Activated naive CD8-positive, alpha-beta T cell (primary cell): Measurements from ENCODE around the gene MAST3.
"Not testable (repeated sequence)": the region's sequence is repeated elsewhere in the genome, so short reads cannot be mapped to it uniquely, and the experiment has no call there.

ENCODE experiments used
- H3K27ac Mint-ChIP-seq: one replicate; pipeline ENCODE4 v1.8.0; 2021; ENCODE audit warnings: mixed read lengths
- H3K27me3 Mint-ChIP-seq: one replicate; pipeline ENCODE4 v1.8.0; 2021; ENCODE audit warnings: mixed read lengths
- H3K36me3 Mint-ChIP-seq: one replicate; pipeline ENCODE4 v1.8.0; 2021; ENCODE audit warnings: mixed read lengths
- H3K4me1 Mint-ChIP-seq: one replicate; pipeline ENCODE4 v1.8.0; 2021; ENCODE audit warnings: low read depth, mixed read lengths
- H3K4me3 Mint-ChIP-seq: one replicate; pipeline ENCODE4 v1.8.0; 2021; ENCODE audit warnings: mild to moderate bottlenecking, mixed read lengths
- H3K9me3 Mint-ChIP-seq: one replicate; pipeline ENCODE4 v1.8.0; 2021; ENCODE audit warnings: low read depth, mixed read lengths

The MAST3 gene

GRCh38 chr19:18070181-18070580, 27.4 kb upstream of the MAST3 start:
- no peaks in the 10 kb centered on the region for H3K9me3 Mint-ChIP-seq
- H3K36me3 Mint-ChIP-seq = no peaks in the 10 kb centered on the region
- no peak overlapping the region for H3K4me3 Mint-ChIP-seq
- H3K27me3 Mint-ChIP-seq = no peaks in the 10 kb centered on the region
- H3K4me1 Mint-ChIP-seq = peaks cover 10% of the 10 kb centered on the region
- H3K27ac Mint-ChIP-seq = no peak overlapping the region

GRCh38 chr19:18072335-18072734, 25.2 kb upstream of the MAST3 start:
- Mint-ChIP-seq H3K4me3 (no peak overlapping the region), H3K4me1 (peaks cover 10% of the 10 kb centered on the region), H3K9me3 (no peaks in the 10 kb centered on the region), H3K27me3 (no peaks in the 10 kb centered on the region), H3K36me3 (no peaks in the 10 kb centered on the region), H3K27ac (no peak overlapping the region)

GRCh38 chr19:18073197-18073596, 24.4 kb upstream of the MAST3 start:
- Mint-ChIP-seq H3K9me3 (no peaks in the 10 kb centered on the region), H3K4me3 (no peak overlapping the region), H3K27ac (peak overlapping the region; percentile 34), H3K36me3 (no peaks in the 10 kb centered on the region), H3K27me3 (no peaks in the 10 kb centered on the region), H3K4me1 (peaks cover 10% of the 10 kb centered on the region)

GRCh38 chr19:18074192-18074591, 23.4 kb upstream of the MAST3 start:
- Mint-ChIP-seq H3K27me3 (no peaks in the 10 kb centered on the region), H3K27ac (no peak overlapping the region), H3K4me3 (no peak overlapping the region), H3K36me3 (no peaks in the 10 kb centered on the region), H3K9me3 (no peaks in the 10 kb centered on the region), H3K4me1 (peaks cover 10% of the 10 kb centered on the region)

- Mint-ChIP-seq H3K4me1 (peaks cover 40% of the 10 kb centered on the region), H3K36me3 (peaks cover 5% of the 10 kb centered on the region), H3K27ac (no peak overlapping the region), H3K9me3 (no peaks in the 10 kb centered on the region), H3K4me3 (peak overlapping the region; percentile 14), H3K27me3 (no peaks in the 10 kb centered on the region)
Measured at GRCh38 chr19:18083929-18084684, 13.5 kb upstream of the MAST3 start.

GRCh38 chr19:18085702-18086457, 11.7 kb upstream of the MAST3 start:
- Mint-ChIP-seq H3K27ac (peak overlapping the region; percentile 96), H3K4me3 (peak overlapping the region; percentile 92), H3K27me3 (no peaks in the 10 kb centered on the region), H3K4me1 (peaks cover 58% of the 10 kb centered on the region), H3K9me3 (no peaks in the 10 kb centered on the region), H3K36me3 (peaks cover 5% of the 10 kb centered on the region)

GRCh38 chr19:18086590-18087138, 10.9 kb upstream of the MAST3 start, which contains the start of gene IL12RB1:
Gene IL12RB1 (minus strand): TSS chr19:18086934. CDS start chr19:18086823, 111 bp downstream.
- peaks cover 7% of the 10 kb centered on the region for H3K36me3 Mint-ChIP-seq
- H3K27ac Mint-ChIP-seq = peak within 1 kb of the TSS; percentile 96
- H3K4me1 Mint-ChIP-seq = peaks cover 65% of the 10 kb centered on the region
- peak within 1 kb of the TSS; percentile 92 for H3K4me3 Mint-ChIP-seq
- H3K27me3 Mint-ChIP-seq = no peaks in the 10 kb centered on the region
- no peaks in the 10 kb centered on the region for H3K9me3 Mint-ChIP-seq

GRCh38 chr19:18089096-18089541, 8.5 kb upstream of the MAST3 start:
- not testable (repeated sequence) for H3K27me3 Mint-ChIP-seq, H3K36me3 Mint-ChIP-seq
- peak overlapping the region; percentile 60 for H3K4me3 Mint-ChIP-seq

GRCh38 chr19:18089726-18090125, 7.9 kb upstream of the MAST3 start:
- Mint-ChIP-seq H3K9me3 (no peaks in the 10 kb centered on the region), H3K27me3 (no peaks in the 10 kb centered on the region), H3K4me3 (peak overlapping the region; percentile 60), H3K4me1 (peaks cover 62% of the 10 kb centered on the region), H3K27ac (peak overlapping the region; percentile 97), H3K36me3 (peaks cover 2% of the 10 kb centered on the region)

More at GRCh38 chr19:18089096-18089541, 8.5 kb upstream of the MAST3 start:
- not testable (repeated sequence) for H3K9me3 Mint-ChIP-seq
- Mint-ChIP-seq H3K27ac (peak overlapping the region; percentile 97), H3K4me1 (peaks cover 68% of the 10 kb centered on the region)

GRCh38 chr19:18090545-18091216, 6.9 kb upstream of the MAST3 start:
- H3K27ac Mint-ChIP-seq = peak overlapping the region; percentile 97
- peaks cover 58% of the 10 kb centered on the region for H3K4me1 Mint-ChIP-seq
- peaks cover 2% of the 10 kb centered on the region for H3K36me3 Mint-ChIP-seq
- H3K27me3 Mint-ChIP-seq = no peaks in the 10 kb centered on the region
- H3K9me3 Mint-ChIP-seq = no peaks in the 10 kb centered on the region
- peak overlapping the region; percentile 68 for H3K4me3 Mint-ChIP-seq

- Mint-ChIP-seq H3K27me3 (no peaks in the 10 kb centered on the region), H3K4me3 (peak overlapping the region; percentile 68), H3K4me1 (peaks cover 56% of the 10 kb centered on the region), H3K27ac (peak overlapping the region; percentile 97), H3K9me3 (no peaks in the 10 kb centered on the region), H3K36me3 (peaks cover 2% of the 10 kb centered on the region)
Measured at GRCh38 chr19:18091217-18091608, 6.4 kb upstream of the MAST3 start.

GRCh38 chr19:18093439-18094161, 4.0 kb upstream of the MAST3 start:
- Mint-ChIP-seq H3K9me3 (no peaks in the 10 kb centered on the region), H3K4me1 (peaks cover 47% of the 10 kb centered on the region), H3K36me3 (peaks cover 2% of the 10 kb centered on the region), H3K4me3 (no peak overlapping the region), H3K27me3 (no peaks in the 10 kb centered on the region), H3K27ac (peak overlapping the region; percentile 22)

GRCh38 chr19:18096258-18096657, 1.3 kb upstream of the MAST3 start:
- peaks cover 1% of the 10 kb centered on the region for H3K36me3 Mint-ChIP-seq
- H3K27me3 Mint-ChIP-seq = no peaks in the 10 kb centered on the region
- H3K4me3 Mint-ChIP-seq = peak overlapping the region; percentile 4
- no peaks in the 10 kb centered on the region for H3K9me3 Mint-ChIP-seq
- no peak overlapping the region for H3K27ac Mint-ChIP-seq
- H3K4me1 Mint-ChIP-seq = peaks cover 33% of the 10 kb centered on the region
